ENCODE data around the gene PACRG. TPM values are rescaled to one million over a fixed set of nuclear protein-coding genes. Genes with fewer than 3 reads are reported as not detected.

The PACRG gene
- total and polyA plus RNA-seq, 2 of the 13 experiments (the other 11 are each of a cell fraction or from before 2014, with no cell fraction given): 0.13 TPM; not detected in 1

DNA sequence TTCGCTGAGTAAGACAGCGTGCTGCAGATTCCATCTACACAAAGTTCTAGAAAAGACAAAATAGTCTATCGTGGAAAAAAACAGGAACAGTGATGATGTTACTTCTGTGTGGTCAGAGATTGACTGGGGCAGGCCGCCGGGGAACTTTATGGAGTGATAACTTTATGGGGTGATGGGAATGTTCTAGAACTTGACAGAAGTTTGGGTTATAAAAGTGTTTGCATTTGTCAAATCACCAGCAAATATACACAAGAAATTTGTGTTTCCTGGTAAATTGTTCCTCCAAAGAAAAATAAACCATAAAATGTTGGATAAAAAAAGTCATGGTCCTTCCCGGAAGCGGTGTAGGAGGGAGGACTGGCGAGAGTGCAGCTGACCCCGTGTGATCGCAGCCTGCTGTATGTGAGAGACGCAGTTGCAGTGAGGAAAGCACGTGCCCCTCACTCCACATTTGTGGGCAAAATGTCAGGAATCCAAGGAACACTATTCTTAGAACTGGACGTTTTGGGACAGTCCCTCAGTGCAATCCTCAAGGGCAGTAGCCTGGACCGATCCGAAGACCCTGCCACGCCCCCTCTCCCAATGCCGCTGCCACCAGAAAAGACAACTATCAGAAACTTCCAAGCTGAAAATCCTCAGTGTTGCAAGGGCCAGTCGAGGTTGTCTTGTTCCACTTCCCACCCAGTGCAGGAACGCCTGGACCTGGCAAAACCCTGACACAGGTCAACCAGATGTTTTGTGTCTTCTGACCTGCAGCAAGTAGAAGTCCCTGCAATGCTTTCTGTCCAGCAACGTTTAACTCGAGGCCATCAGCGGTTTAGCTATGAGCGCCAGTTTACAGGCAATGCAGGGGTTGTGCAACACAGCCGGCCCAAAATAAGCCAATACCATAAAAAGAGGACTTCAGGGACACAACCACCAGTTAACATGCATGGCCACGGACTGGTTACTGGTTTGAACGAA is 606.2 kb downstream of the PACRG start:
- ATAC-seq: no peak
- no peaks in the 10 kb centered on the region for H3K9me3 ChIP-seq (ENCODE audit: low read length)
- ChIA-PET CTCF (ENCODE audit: low intra/inter-chr PET ratio, low total read pairs) (no interaction called here), POLR2A (no interaction called here)
- H3K4me1 ChIP-seq (ENCODE audit: insufficient read depth, low read length): no peaks in the 10 kb centered on the region
- WGBS (ENCODE audit: low lambda C conversion rate): 62% methylated on average over 22 of the region's 26 CpGs
- DNase-seq (ENCODE audit: low spot score): no peak
- H3K79me2 ChIP-seq (ENCODE audit: insufficient read depth, low read length): no peaks in the 10 kb centered on the region
- no peaks in the 10 kb centered on the region for H3K36me3 ChIP-seq (replicated peaks in 1 of 2; ENCODE audit: control insufficient read depth in 1 of 2, insufficient read depth in 2 of 2, low read length in 2 of 2)
- TF ChIP-seq CEBPG (CRISPR knock-in tag; IDR thresholded peaks at IDR 0.05) (peak; percentile 36), SOX5 (CRISPR knock-in tag; IDR thresholded peaks at IDR 0.05; ENCODE audit: borderline replicate concordance) (no peak)
- H3K27me3 ChIP-seq (ENCODE audit: control insufficient read depth in 1 of 2, insufficient read depth in 2 of 2, low read length in 2 of 2): peaks cover 0 to 29% of the 10 kb centered on the region in 2 experiments; a peak in 2 of 5 replicates
- no peak overlapping the region for H3K4me2 ChIP-seq (ENCODE audit: low read depth, low read length)
- in situ Hi-C loops (cut with HindIII; ENCODE audit: extremely low pct_ligation_motif_present, low pct_unique_long_range_greater_than_20kb): no loop called here
- no TSS peak for BruUV-seq (replicated peaks)
- H3K4me3 ChIP-seq (replicated peaks in 1 of 3; ENCODE audit: insufficient read depth in 1 of 3, low read depth in 2 of 3, low read length in 3 of 3): no peak overlapping the region
- intact Hi-C loops (cut with micrococcal nuclease; ENCODE audit: unreplicated experiment): no loop called here
- H2AFZ ChIP-seq (ENCODE audit: low read length): no peak overlapping the region
- no peak for FAIRE-seq
- H4K20me1 ChIP-seq (ENCODE audit: insufficient read depth, low read length): no peaks in the 10 kb centered on the region
- no peak overlapping the region for H3K9ac ChIP-seq (ENCODE audit: insufficient read depth, low read depth, low read length)
- no peak overlapping the region for H3K27ac ChIP-seq (ENCODE audit: extremely low read length, insufficient read depth, low read length)

DNA sequence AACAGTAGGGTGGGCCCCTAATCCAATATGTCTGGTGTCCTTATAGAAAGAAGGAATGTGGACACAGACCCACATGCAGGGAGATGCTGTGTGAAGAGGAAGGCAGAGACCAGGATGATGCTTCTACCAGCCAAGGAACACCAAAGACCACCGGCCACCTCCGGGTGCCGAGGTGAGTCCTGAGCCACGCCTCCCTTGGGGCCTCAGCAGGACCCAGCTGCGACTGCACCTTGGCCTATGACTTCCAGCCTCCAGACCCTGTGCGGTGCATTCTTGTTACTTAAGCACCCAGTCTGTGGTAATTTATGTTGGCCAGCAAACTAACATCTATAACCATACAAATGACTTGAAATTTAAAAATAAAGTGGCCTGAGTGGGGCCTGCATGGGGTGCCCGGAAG is 607.3 kb downstream of the PACRG start:
- Histone ChIP-seq H3K4me3 (replicated peaks in 1 of 3; ENCODE audit: insufficient read depth in 1 of 3, low read depth in 2 of 3, low read length in 3 of 3) (no peak overlapping the region), H2AFZ (ENCODE audit: low read length) (no peak overlapping the region), H3K9ac (ENCODE audit: insufficient read depth, low read depth, low read length) (no peak overlapping the region), H3K27me3 (ENCODE audit: control insufficient read depth in 1 of 2, insufficient read depth in 2 of 2, low read length in 2 of 2) (peaks cover 0 to 29% of the 10 kb centered on the region in 2 experiments; a peak in 2 of 5 replicates), H3K4me1 (ENCODE audit: insufficient read depth, low read length) (no peaks in the 10 kb centered on the region), H4K20me1 (ENCODE audit: insufficient read depth, low read length) (no peaks in the 10 kb centered on the region), H3K9me3 (ENCODE audit: low read length) (no peaks in the 10 kb centered on the region), H3K27ac (ENCODE audit: extremely low read length, insufficient read depth, low read length) (no peak overlapping the region), H3K4me2 (ENCODE audit: low read depth, low read length) (no peak overlapping the region), H3K36me3 (replicated peaks in 1 of 2; ENCODE audit: control insufficient read depth in 1 of 2, insufficient read depth in 2 of 2, low read length in 2 of 2) (no peaks in the 10 kb centered on the region), H3K79me2 (ENCODE audit: insufficient read depth, low read length) (no peaks in the 10 kb centered on the region)
- ATAC-seq (peak; percentile 14), FAIRE-seq (no peak), DNase-seq (ENCODE audit: low spot score) (no peak)
- CTCF ChIA-PET (ENCODE audit: low intra/inter-chr PET ratio, low total read pairs): no interaction called here
- WGBS (ENCODE audit: low lambda C conversion rate): 40% methylated on average over 6 of the region's 7 CpGs
- POLR2A ChIA-PET: no interaction called here
- intact Hi-C loops (cut with micrococcal nuclease; ENCODE audit: unreplicated experiment) (no loop called here), in situ Hi-C loops (cut with HindIII; ENCODE audit: extremely low pct_ligation_motif_present, low pct_unique_long_range_greater_than_20kb) (no loop called here)
- BruUV-seq (replicated peaks): no TSS peak
- TF ChIP-seq ONECUT2 (CRISPR knock-in tag; IDR thresholded peaks at IDR 0.05) (no peak), ZMAT3 (CRISPR knock-in tag; conservative IDR thresholded peaks at IDR 0.05) (no peak), NR2F2 (IDR thresholded peaks at IDR 0.05; ENCODE audit: borderline replicate concordance, low read depth) (no peak), NFRKB (IDR thresholded peaks at IDR 0.05) (no peak), HDAC6 (IDR thresholded peaks at IDR 0.05; ENCODE audit: low read depth, low read length) (no peak)
